Liver (tissue), 3 donors: ENCODE results near the gene MARCKS.

ENCODE experiments used
- JUND ChIP-seq, 2 donors: IDR thresholded peaks; 2 replicates each; pipeline ENCODE4 v1.6.1; 2016; ENCODE audit warnings: antibody characterized with exemption in 2 of 2
- RAD21 ChIP-seq, 2 donors: IDR thresholded peaks; 2 replicates each; pipeline ENCODE4 v1.6.1; 2016; ENCODE audit warnings: antibody characterized with exemption in 2 of 2, mild to moderate bottlenecking in 2 of 2
- TAF1 ChIP-seq: conservative IDR thresholded peaks from 2 replicates; pipeline ENCODE4 v1.6.1; 2016; ENCODE audit warnings: antibody characterized with exemption, mild to moderate bottlenecking
- TF ChIP-seq, protein P1 (sequence below): IDR thresholded peaks from 2 replicates; pipeline ENCODE4 v1.6.1; 2016; ENCODE audit warnings: antibody characterized with exemption
- TF ChIP-seq, protein P2 (sequence below): fragments of 150-350 bp; IDR thresholded peaks from 2 replicates; pipeline ENCODE4 v1.5.1; 2017; ENCODE audit warnings: improper control_type of control experiment, low read depth, low read length; ENCODE audit not compliant: missing input control
- donor health status: healthy.
- donor health status: healthy.

DNA sequence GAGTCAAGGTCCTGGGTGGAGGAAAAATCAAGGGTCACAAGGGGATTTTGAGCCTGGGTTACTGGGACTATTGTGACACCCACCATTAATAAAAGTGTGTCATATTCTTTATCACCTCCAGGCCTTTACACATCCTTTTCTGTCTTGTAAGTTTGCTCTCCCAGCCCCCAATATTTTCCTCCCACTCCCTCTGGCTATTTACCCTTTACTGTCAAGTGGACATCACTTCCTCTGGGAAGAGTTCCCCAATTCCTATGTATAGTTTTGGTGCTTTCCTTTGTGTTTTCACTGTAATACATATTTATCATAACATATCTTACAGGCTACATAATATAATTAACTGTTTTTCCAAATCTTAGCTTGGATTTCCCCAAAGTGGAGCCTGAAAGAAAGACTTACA is 36.3 kb downstream of the MARCKS start:
- TF ChIP-seq, protein P1, sequence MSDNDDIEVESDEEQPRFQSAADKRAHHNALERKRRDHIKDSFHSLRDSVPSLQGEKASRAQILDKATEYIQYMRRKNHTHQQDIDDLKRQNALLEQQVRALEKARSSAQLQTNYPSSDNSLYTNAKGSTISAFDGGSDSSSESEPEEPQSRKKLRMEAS, result no peak
- TF ChIP-seq TAF1, result no peak
- TF ChIP-seq, protein P2, sequence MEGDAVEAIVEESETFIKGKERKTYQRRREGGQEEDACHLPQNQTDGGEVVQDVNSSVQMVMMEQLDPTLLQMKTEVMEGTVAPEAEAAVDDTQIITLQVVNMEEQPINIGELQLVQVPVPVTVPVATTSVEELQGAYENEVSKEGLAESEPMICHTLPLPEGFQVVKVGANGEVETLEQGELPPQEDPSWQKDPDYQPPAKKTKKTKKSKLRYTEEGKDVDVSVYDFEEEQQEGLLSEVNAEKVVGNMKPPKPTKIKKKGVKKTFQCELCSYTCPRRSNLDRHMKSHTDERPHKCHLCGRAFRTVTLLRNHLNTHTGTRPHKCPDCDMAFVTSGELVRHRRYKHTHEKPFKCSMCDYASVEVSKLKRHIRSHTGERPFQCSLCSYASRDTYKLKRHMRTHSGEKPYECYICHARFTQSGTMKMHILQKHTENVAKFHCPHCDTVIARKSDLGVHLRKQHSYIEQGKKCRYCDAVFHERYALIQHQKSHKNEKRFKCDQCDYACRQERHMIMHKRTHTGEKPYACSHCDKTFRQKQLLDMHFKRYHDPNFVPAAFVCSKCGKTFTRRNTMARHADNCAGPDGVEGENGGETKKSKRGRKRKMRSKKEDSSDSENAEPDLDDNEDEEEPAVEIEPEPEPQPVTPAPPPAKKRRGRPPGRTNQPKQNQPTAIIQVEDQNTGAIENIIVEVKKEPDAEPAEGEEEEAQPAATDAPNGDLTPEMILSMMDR, result no peak
- TF ChIP-seq JUND (IDR thresholded peaks at IDR 0.05), result no peak
- TF ChIP-seq RAD21 (IDR thresholded peaks at IDR 0.05), result no peak
